OCI-LY7 (cell line): Measurements from ENCODE around the gene MTG1.

Experiments
- EZH2phosphoT487 ChIP-seq: fragments of 200-600 bp; sonication (generic); IDR thresholded peaks from 2 replicates; pipeline ENCODE4 v1.6.1; 2018; ENCODE audit warnings: low read depth, borderline replicate concordance, mild to moderate bottlenecking, mixed run types, antibody characterized with exemption, low read length, moderate library complexity, mixed read lengths
- TF ChIP-seq, protein P1 (sequence below): fragments of 200-600 bp; sonication (generic); conservative IDR thresholded peaks from 2 replicates; pipeline ENCODE4 v1.5.1; 2014; ENCODE audit warnings: mild to moderate bottlenecking, antibody characterized with exemption, low read length, moderate library complexity, mixed read lengths

DNA sequence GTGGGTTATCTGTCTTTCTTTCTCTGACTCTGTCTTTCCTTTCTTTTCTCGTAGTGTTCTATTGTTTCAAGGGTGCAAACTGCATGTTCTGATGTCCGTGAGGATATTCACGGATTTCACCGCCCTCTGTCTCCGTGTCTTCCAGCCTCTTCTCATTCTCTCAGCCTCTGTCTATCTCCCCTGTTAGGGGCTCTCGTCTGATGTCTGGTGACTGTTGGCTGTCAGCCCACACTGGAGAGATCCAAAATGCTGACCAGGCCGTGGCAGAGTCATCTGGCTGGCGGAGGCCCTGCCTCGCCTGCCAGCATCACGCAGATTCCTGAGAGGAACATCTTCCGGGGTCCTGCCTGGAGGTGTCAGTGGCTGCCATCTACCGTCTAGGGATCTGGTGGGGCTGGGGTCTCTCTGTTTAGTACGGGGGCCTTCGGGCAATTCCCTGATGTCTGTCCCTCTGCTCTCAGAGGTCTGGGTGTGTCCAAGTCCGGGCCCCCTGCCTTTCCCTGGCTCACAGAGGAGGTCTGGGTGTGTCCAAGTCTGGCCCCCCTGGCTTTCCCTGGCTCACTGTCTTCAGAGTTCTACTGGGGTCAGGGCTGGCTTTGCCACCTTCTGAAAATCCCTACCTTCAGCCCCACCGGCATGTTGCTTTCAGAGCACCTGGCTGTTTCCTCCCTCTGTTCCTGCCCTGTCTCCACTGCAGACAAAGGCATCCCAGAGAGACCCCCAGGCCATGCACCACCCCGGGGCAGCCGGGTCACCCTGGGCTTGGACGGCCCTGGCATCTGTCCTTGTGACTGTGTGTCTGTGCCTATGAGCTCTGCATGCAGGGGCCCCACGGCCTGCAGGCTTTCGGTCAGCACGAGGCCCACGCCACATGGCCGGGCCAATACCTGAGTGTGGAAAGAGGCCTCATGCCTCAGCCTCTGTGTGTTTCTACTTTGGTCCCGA lies 45.8 kb downstream of the MTG1 start:
- TF ChIP-seq, protein P1, sequence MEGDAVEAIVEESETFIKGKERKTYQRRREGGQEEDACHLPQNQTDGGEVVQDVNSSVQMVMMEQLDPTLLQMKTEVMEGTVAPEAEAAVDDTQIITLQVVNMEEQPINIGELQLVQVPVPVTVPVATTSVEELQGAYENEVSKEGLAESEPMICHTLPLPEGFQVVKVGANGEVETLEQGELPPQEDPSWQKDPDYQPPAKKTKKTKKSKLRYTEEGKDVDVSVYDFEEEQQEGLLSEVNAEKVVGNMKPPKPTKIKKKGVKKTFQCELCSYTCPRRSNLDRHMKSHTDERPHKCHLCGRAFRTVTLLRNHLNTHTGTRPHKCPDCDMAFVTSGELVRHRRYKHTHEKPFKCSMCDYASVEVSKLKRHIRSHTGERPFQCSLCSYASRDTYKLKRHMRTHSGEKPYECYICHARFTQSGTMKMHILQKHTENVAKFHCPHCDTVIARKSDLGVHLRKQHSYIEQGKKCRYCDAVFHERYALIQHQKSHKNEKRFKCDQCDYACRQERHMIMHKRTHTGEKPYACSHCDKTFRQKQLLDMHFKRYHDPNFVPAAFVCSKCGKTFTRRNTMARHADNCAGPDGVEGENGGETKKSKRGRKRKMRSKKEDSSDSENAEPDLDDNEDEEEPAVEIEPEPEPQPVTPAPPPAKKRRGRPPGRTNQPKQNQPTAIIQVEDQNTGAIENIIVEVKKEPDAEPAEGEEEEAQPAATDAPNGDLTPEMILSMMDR, result no peak
- no peak for TF ChIP-seq EZH2phosphoT487
